ENCODE data around the gene FRMD4A. TPM values are rescaled to one million over a fixed set of nuclear protein-coding genes. Genes with fewer than 3 reads are reported as not detected.

FRMD4A gene
- total RNA-seq, 4 donors from 2014 or later: 4.4 to 7.1 (median 5.2) TPM

DNA sequence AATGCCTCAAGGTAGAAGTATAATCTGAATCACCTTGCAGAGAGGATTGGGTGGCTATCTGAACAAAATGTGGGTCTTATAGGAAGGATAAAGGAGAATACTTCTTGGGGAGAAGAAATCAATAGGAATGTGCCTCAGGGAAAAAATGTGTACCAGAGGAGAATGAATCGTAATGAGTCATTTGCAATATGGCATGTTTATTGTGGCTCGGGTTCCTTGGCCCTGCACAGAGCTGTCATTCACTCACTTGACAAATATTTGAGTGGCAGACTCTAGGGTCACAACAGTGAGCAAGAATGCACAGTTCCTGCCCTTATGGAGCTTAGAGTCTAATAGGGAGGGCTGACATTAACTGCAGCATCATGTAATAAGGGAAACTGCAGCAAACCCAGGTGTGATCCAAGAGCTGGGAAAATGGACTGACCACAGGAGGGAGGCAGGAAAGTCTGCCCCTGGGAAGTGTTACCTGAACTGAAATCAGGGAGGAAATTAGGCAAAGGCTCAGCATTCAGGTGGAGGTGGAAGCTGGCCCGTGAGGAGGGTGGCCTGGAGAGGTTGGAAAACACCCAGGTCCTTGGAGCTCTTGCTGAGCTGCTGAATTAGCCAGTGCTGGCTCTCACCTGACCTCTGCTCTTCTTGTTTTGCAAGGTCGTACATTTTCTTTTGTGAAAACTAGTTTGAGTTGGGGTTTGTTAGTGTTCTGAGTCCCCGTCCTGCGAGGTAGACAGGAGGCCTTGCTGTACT is 203.9 kb downstream of the FRMD4A start:
- in situ Hi-C loops (cut with MboI; ENCODE audit: low sequenced_read_pairs in 4 of 4): no loop called here
- Histone ChIP-seq H3K27me3 (no peaks in the 10 kb centered on the region), H3K27ac (no peak overlapping the region), H3K4me1 (no peaks in the 10 kb centered on the region), H3K36me3 (no peaks in the 10 kb centered on the region), H3K9me3 (no peaks in the 10 kb centered on the region), H3K4me3 (no peak overlapping the region)
- DNase-seq (no peak), ATAC-seq (no peak)
- TF ChIP-seq POLR2A (IDR thresholded peaks at IDR 0.05): no peak
- TF ChIP-seq, protein P1, sequence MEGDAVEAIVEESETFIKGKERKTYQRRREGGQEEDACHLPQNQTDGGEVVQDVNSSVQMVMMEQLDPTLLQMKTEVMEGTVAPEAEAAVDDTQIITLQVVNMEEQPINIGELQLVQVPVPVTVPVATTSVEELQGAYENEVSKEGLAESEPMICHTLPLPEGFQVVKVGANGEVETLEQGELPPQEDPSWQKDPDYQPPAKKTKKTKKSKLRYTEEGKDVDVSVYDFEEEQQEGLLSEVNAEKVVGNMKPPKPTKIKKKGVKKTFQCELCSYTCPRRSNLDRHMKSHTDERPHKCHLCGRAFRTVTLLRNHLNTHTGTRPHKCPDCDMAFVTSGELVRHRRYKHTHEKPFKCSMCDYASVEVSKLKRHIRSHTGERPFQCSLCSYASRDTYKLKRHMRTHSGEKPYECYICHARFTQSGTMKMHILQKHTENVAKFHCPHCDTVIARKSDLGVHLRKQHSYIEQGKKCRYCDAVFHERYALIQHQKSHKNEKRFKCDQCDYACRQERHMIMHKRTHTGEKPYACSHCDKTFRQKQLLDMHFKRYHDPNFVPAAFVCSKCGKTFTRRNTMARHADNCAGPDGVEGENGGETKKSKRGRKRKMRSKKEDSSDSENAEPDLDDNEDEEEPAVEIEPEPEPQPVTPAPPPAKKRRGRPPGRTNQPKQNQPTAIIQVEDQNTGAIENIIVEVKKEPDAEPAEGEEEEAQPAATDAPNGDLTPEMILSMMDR (IDR thresholded peaks at IDR 0.05 in 4 of 5, conservative IDR thresholded peaks at IDR 0.05 in 1 of 5): no peak
- intact Hi-C loops (cut with DNase I; ENCODE audit: low total_unique reads): no loop called here

DNA sequence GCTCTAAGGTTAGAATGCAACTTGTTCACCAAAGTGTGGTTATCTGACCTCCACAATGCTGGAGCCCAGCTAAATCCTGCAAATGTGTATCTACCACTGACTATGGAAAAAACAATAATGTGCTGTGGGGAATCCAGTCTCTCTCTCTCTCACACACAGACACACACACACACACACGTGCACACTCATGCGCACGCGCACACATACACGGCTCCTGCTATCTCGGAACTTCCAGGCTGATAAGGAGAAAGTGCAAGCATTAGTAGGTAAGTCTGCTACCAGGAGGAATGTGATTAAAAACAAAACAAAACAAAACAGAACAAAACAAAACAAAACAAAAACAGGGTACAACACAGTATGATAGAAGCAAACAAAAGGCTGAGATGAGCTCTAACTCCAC is 205.2 kb downstream of the FRMD4A start:
- Histone ChIP-seq H3K4me1 (no peaks in the 10 kb centered on the region), H3K36me3 (no peaks in the 10 kb centered on the region), H3K9me3 (no peaks in the 10 kb centered on the region), H3K4me3 (no peak overlapping the region), H3K27ac (no peak overlapping the region), H3K27me3 (no peaks in the 10 kb centered on the region)
- in situ Hi-C loops (cut with MboI; ENCODE audit: low sequenced_read_pairs in 4 of 4) (no loop called here), intact Hi-C loops (cut with DNase I; ENCODE audit: low total_unique reads) (no loop called here)
- ATAC-seq: no peak
- no peak for DNase-seq
- TF ChIP-seq, protein P1 (IDR thresholded peaks at IDR 0.05 in 4 of 5, conservative IDR thresholded peaks at IDR 0.05 in 1 of 5): no peak

DNA sequence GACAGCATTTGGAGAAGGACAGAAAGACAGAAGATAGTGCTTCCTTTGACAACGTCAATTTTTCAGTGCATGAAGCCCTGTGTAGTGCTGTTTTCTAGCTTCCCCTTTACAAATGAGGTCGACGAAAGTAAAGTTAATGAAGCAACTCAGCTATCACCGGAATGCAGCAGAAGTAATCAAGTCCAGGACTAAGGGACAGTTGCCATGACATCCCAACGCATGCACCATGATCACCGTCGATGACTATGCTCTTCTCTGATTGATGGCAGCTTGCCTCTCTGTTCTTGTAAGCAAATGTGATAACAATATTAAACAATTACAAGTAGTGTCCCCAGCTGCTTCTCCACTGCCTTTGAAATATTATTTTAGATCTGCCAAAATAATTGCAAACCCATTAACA is 205.8 kb downstream of the FRMD4A start:
- TF ChIP-seq POLR2A (IDR thresholded peaks at IDR 0.05): no peak
- TF ChIP-seq, protein P1 (IDR thresholded peaks at IDR 0.05 in 4 of 5, conservative IDR thresholded peaks at IDR 0.05 in 1 of 5): no peak
- intact Hi-C loops (cut with DNase I; ENCODE audit: low total_unique reads): no loop called here
- in situ Hi-C loops (cut with MboI; ENCODE audit: low sequenced_read_pairs in 4 of 4): no loop called here
- no peak overlapping the region for H3K4me3 ChIP-seq
- no peak for DNase-seq
- no peak for ATAC-seq
- H3K9me3 ChIP-seq: no peaks in the 10 kb centered on the region
- H3K27me3 ChIP-seq: no peaks in the 10 kb centered on the region
- no peak overlapping the region for H3K27ac ChIP-seq
- no peaks in the 10 kb centered on the region for H3K4me1 ChIP-seq
- H3K36me3 ChIP-seq: no peaks in the 10 kb centered on the region

DNA sequence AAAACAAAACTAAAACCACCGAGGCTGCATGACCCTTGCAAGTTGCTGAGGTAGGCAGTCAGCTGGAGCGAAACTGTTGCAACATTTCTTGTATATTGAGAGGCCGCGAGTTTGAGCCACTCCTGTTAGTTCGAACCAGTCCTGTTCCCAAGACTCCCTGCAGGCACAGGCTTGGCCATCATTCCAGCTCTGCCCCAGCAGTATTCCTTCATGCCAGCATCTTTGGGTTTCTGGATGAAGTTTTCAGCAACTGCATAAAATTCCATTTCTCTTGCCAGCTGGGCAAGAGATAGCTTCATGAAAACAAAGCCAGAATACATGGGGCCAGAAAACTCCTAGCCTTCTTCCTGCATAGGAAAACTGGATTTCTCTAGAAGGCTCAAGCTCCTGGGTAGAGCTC is 207.6 kb downstream of the FRMD4A start:
- in situ Hi-C loops (cut with MboI; ENCODE audit: low sequenced_read_pairs in 4 of 4): no loop called here
- no peak for DNase-seq
- H3K27ac ChIP-seq: no peak overlapping the region
- no peak for ATAC-seq
- no peaks in the 10 kb centered on the region for H3K4me1 ChIP-seq
- H3K9me3 ChIP-seq: no peaks in the 10 kb centered on the region
- H3K4me3 ChIP-seq: no peak overlapping the region
- H3K27me3 ChIP-seq: no peaks in the 10 kb centered on the region
- intact Hi-C loops (cut with DNase I; ENCODE audit: low total_unique reads): no loop called here
- H3K36me3 ChIP-seq: no peaks in the 10 kb centered on the region
- TF ChIP-seq, protein P1 (IDR thresholded peaks at IDR 0.05 in 4 of 5, conservative IDR thresholded peaks at IDR 0.05 in 1 of 5): no peak
- TF ChIP-seq POLR2A (IDR thresholded peaks at IDR 0.05): no peak

DNA sequence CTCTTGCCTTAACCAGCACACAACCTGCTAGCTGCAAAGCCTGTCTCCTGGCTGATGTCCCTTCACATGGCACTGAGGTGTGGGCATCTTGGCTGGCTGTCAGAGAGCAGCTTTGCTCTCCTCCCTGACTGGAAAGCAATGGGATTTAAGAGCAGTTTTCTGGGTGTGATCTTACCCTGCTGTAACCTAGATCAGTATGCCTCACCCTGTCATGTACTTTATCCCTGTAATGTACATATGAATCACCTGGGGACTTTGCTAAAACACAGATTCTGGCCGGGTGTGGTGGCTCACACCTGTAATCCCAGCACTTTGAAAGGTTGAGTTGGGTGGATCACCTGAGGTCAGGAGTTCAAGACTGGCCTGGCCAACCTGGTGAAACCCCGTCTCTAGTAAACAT is 209.9 kb downstream of the FRMD4A start:
- TF ChIP-seq, protein P1 (IDR thresholded peaks at IDR 0.05 in 4 of 5, conservative IDR thresholded peaks at IDR 0.05 in 1 of 5): no peak
- TF ChIP-seq POLR2A (IDR thresholded peaks at IDR 0.05): no peak
- DNase-seq: no peak
- intact Hi-C loops (cut with DNase I; ENCODE audit: low total_unique reads): no loop called here
- no peak overlapping the region for H3K27ac ChIP-seq
- H3K4me1 ChIP-seq: no peaks in the 10 kb centered on the region
- ATAC-seq: no peak
- H3K36me3 ChIP-seq: no peaks in the 10 kb centered on the region
- no peaks in the 10 kb centered on the region for H3K9me3 ChIP-seq
- no peak overlapping the region for H3K4me3 ChIP-seq
- no peaks in the 10 kb centered on the region for H3K27me3 ChIP-seq
- in situ Hi-C loops (cut with MboI; ENCODE audit: low sequenced_read_pairs in 4 of 4): no loop called here
